Hepatocyte (in vitro differentiated cells): ENCODE results near the gene NR6A1. TPM values are rescaled to one million over a fixed set of nuclear protein-coding genes. Genes with fewer than 3 reads are reported as not detected.

ENCODE experiments used
- DNase-seq: peaks from one replicate; pipeline ENCODE4 v3.0.0-alpha.2; 2016; ENCODE audit warnings: low spot score
- H2AFZ ChIP-seq: fragments of 200-600 bp; sonication (generic); 2 replicates; pipeline ENCODE4 v1.6.0; 2016; ENCODE audit warnings: antibody characterized with exemption, mild to moderate bottlenecking
- H3K27ac ChIP-seq: fragments of 200-600 bp; sonication (generic); 2 replicates; pipeline ENCODE4 v1.5.1; 2016; ENCODE audit warnings: mild to moderate bottlenecking
- H3K27me3 ChIP-seq: fragments of 200-600 bp; sonication (generic); 2 replicates; pipeline ENCODE4 v1.6.1; 2016
- H3K36me3 ChIP-seq: fragments of 200-600 bp; sonication (generic); replicated peaks from 2 replicates; pipeline ENCODE4 v1.5.1; 2016; ENCODE audit warnings: low read depth; ENCODE audit not compliant: insufficient read depth
- H3K4me1 ChIP-seq: fragments of 200-600 bp; sonication (generic); 2 replicates; pipeline ENCODE4 v1.5.1; 2016; ENCODE audit warnings: mild to moderate bottlenecking, moderate library complexity; ENCODE audit not compliant: insufficient read depth
- H3K4me2 ChIP-seq: fragments of 200-600 bp; sonication (generic); 2 replicates; pipeline ENCODE4 v1.6.0; 2016
- H3K4me3 ChIP-seq: fragments of 200-600 bp; sonication (generic); 2 replicates; pipeline ENCODE4 v1.5.1; 2016; ENCODE audit warnings: mild to moderate bottlenecking
- H3K79me2 ChIP-seq: fragments of 200-600 bp; sonication (generic); 2 replicates; pipeline ENCODE4 v1.6.0; 2017; ENCODE audit warnings: mild to moderate bottlenecking
- H3K9me2 ChIP-seq: fragments of 200-600 bp; sonication (generic); replicated peaks from 2 replicates; pipeline ENCODE4 v1.6.0; 2017; ENCODE audit warnings: mild to moderate bottlenecking; ENCODE audit not compliant: insufficient read depth
- H3K9me3 ChIP-seq: fragments of 200-600 bp; sonication (generic); 2 replicates; pipeline ENCODE4 v1.5.1; 2016; ENCODE audit warnings: low read depth, mild to moderate bottlenecking
- H4K20me1 ChIP-seq: fragments of 200-600 bp; sonication (generic); 2 replicates; pipeline ENCODE4 v1.6.0; 2016; ENCODE audit warnings: mild to moderate bottlenecking; ENCODE audit not compliant: insufficient read depth, poor library complexity, severe bottlenecking
- CTCF ChIP-seq: fragments of 200-600 bp; sonication (generic); IDR thresholded peaks from 2 replicates; pipeline ENCODE4 v1.5.1; 2016; ENCODE audit warnings: antibody characterized with exemption, mild to moderate bottlenecking; ENCODE audit not compliant: poor library complexity
- EZH2 ChIP-seq: fragments of 200-600 bp; sonication (generic); IDR thresholded peaks from 2 replicates; pipeline ENCODE4 v1.6.1; 2016; ENCODE audit warnings: antibody characterized with exemption, mild to moderate bottlenecking, borderline replicate concordance
- EZH2phosphoT487 ChIP-seq: fragments of 200-600 bp; sonication (generic); IDR thresholded peaks from one replicate; pipeline ENCODE4 v1.6.1; 2018; ENCODE audit warnings: antibody characterized with exemption, mild to moderate bottlenecking, low read depth, moderate library complexity; ENCODE audit not compliant: unreplicated experiment, severe bottlenecking
- WGBS: methylation state at CpG from one replicate; pipeline ENCODE4 v1.1.6; 2016; ENCODE audit warnings: low lambda C conversion rate; ENCODE audit errors: missing lambda C conversion rate; 5-methylcytosine and 5-hydroxymethylcytosine counted together
- polyA plus RNA-seq: library from polyadenylated mRNA; unstranded; fragments of >200 nt; fragmentation: Nextera tagmentation; extraction: Ambion mirVana; gene quantifications from 2 replicates; pipeline ENCODE4 v1.2.1, GENCODE V29; 2016
- total RNA-seq: library from RNA; depleted of rRNA; stranded (reverse); fragments of >200 nt; gene quantifications from 2 replicates; pipeline ENCODE4 v1.2.3, GENCODE V29; 2014

The NR6A1 gene
- total and polyA plus RNA-seq, 2 experiments from 2014 or later = 1.2 to 4.0 TPM

GRCh38 chr9:124766815-124767554 lies 4.1 kb downstream of the NR6A1 start:
- Histone ChIP-seq H3K4me1 (no peaks in the 10 kb centered on the region), H3K36me3 (no peaks in the 10 kb centered on the region), H3K27me3 (no peaks in the 10 kb centered on the region), H3K9me3 (no peaks in the 10 kb centered on the region), H3K9me2 (no peaks in the 10 kb centered on the region), H4K20me1 (peaks cover 11% of the 10 kb centered on the region), H3K27ac (no peak overlapping the region), H3K4me3 (no peak overlapping the region), H2AFZ (no peak overlapping the region), H3K79me2 (peaks cover 67% of the 10 kb centered on the region), H3K4me2 (no peak overlapping the region)
- WGBS = 72% methylated on average over 4 of the region's 4 CpGs
- no peak for DNase-seq
- TF ChIP-seq EZH2 (no peak), CTCF (no peak), EZH2phosphoT487 (no peak)

- H3K27me3 ChIP-seq = no peaks in the 10 kb centered on the region
- H2AFZ ChIP-seq = no peak overlapping the region
- no peaks in the 10 kb centered on the region for H3K4me1 ChIP-seq
- H3K9me2 ChIP-seq = no peaks in the 10 kb centered on the region
- 98% methylated on average over 1 of the region's 1 CpG for WGBS
- no peak overlapping the region for H3K4me2 ChIP-seq
- H3K4me3 ChIP-seq = no peak overlapping the region
- H4K20me1 ChIP-seq = peaks cover 11% of the 10 kb centered on the region
- H3K9me3 ChIP-seq = no peaks in the 10 kb centered on the region
- H3K79me2 ChIP-seq = peaks cover 73% of the 10 kb centered on the region
- no peaks in the 10 kb centered on the region for H3K36me3 ChIP-seq
- no peak overlapping the region for H3K27ac ChIP-seq
- TF ChIP-seq EZH2 = no peak
- TF ChIP-seq EZH2phosphoT487 = no peak
- TF ChIP-seq CTCF = no peak
- DNase-seq = no peak
Observed at GRCh38 chr9:124766326-124766725, 4.8 kb downstream of the NR6A1 start.

- no peaks in the 10 kb centered on the region for H3K27me3 ChIP-seq
- H3K4me1 ChIP-seq = no peaks in the 10 kb centered on the region
- H3K4me2 ChIP-seq = no peak overlapping the region
Observed at GRCh38 chr9:124765439-124765835, 5.7 kb downstream of the NR6A1 start.

More at GRCh38 chr9:124765439-124765835, 5.7 kb downstream of the NR6A1 start:
- TF ChIP-seq EZH2phosphoT487 = no peak
- TF ChIP-seq EZH2 = no peak
- TF ChIP-seq CTCF = no peak
- H3K79me2 ChIP-seq = peaks cover 82% of the 10 kb centered on the region
- no peak overlapping the region for H2AFZ ChIP-seq
- H3K27ac ChIP-seq = no peak overlapping the region
- no peaks in the 10 kb centered on the region for H3K36me3 ChIP-seq
- no peak for DNase-seq
- no peak overlapping the region for H3K4me3 ChIP-seq
- no peaks in the 10 kb centered on the region for H3K9me3 ChIP-seq
- H4K20me1 ChIP-seq = peaks cover 11% of the 10 kb centered on the region
- no peaks in the 10 kb centered on the region for H3K9me2 ChIP-seq
- 60% methylated on average over 6 of the region's 6 CpGs for WGBS
